ENCODE data around the gene PTAFR.

DNA sequence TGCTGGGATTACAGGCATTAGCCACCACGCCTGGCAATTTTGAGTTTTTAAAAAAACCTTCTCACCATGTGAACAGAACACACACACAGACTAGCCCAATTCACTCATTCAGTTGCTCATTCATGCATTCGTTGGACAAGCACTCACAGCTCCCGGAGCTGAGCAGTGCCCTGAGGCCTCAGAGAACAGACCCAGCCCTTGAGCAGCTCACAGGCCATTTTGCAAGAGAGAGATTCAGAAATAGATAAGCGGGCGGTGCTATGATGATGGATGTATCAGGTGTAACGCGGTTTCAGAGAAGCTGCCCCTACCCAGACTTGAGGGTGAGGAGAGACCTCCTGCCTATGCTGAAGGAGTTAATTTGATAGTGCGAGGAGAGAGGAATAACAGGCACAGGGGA is 18.6 kb downstream of the PTAFR start:
- TF ChIP-seq, protein P1, sequence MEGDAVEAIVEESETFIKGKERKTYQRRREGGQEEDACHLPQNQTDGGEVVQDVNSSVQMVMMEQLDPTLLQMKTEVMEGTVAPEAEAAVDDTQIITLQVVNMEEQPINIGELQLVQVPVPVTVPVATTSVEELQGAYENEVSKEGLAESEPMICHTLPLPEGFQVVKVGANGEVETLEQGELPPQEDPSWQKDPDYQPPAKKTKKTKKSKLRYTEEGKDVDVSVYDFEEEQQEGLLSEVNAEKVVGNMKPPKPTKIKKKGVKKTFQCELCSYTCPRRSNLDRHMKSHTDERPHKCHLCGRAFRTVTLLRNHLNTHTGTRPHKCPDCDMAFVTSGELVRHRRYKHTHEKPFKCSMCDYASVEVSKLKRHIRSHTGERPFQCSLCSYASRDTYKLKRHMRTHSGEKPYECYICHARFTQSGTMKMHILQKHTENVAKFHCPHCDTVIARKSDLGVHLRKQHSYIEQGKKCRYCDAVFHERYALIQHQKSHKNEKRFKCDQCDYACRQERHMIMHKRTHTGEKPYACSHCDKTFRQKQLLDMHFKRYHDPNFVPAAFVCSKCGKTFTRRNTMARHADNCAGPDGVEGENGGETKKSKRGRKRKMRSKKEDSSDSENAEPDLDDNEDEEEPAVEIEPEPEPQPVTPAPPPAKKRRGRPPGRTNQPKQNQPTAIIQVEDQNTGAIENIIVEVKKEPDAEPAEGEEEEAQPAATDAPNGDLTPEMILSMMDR (IDR thresholded peaks at IDR 0.05): no peak
- no peak for TF ChIP-seq POLR2A (IDR thresholded peaks at IDR 0.05)

All from right lobe of liver (tissue), 4 donors.